Keratinocyte (primary cell): ENCODE results near the gene KLHL29. TPM values are rescaled to one million over a fixed set of nuclear protein-coding genes. Genes with fewer than 3 reads are reported as not detected.

ENCODE experiments used
- DNase-seq: peaks from one replicate; pipeline ENCODE4 v3.0.0-alpha.2; 2011; ENCODE audit warnings: low read depth, missing footprints, low spot score
- FAIRE-seq: peaks from 2 replicates; lab custom pipeline; 2011; peaks lifted over from hg19 to GRCh38; lab: Jason Lieb, UNC
- H2AFZ ChIP-seq: 2 replicates; pipeline ENCODE4 v1.6.0; 2012; ENCODE audit warnings: low read length, control low read depth, inconsistent platforms; ENCODE audit not compliant: control insufficient read depth
- H3K27ac ChIP-seq: 2 replicates; pipeline ENCODE4 v1.5.1; 2011; ENCODE audit warnings: low read length; ENCODE audit not compliant: control insufficient read depth, insufficient read depth
- H3K27me3 ChIP-seq: 3 replicates; pipeline ENCODE4 v1.6.0; 2011; ENCODE audit warnings: low read length; ENCODE audit not compliant: control insufficient read depth, insufficient read depth; ENCODE audit errors: extremely low read depth
- H3K36me3 ChIP-seq, 2 experiments: 2 replicates in 1 of 2; 3 replicates in 1 of 2; pipeline ENCODE4 v1.5.1; 2011; ENCODE audit warnings: low read length in 2 of 2, mild to moderate bottlenecking in 1 of 2; ENCODE audit not compliant: control insufficient read depth in 2 of 2, insufficient read depth in 2 of 2; ENCODE audit errors: extremely low read depth in 1 of 2
- H3K4me1 ChIP-seq: 3 replicates; pipeline ENCODE4 v1.5.1; 2011; ENCODE audit warnings: low read length; ENCODE audit not compliant: control insufficient read depth, insufficient read depth; ENCODE audit errors: extremely low read depth
- H3K4me2 ChIP-seq: 3 replicates; pipeline ENCODE4 v1.6.0; 2011; ENCODE audit warnings: low read depth, low read length; ENCODE audit not compliant: control insufficient read depth, insufficient read depth; ENCODE audit errors: extremely low read depth
- H3K4me3 ChIP-seq, 3 experiments: fragments of 200-600 bp in 1 of 3; sonication (generic) in 1 of 3; 2 replicates in 2 of 3; 3 replicates in 1 of 3; pipeline ENCODE4 v1.5.1; 2011 to 2016; ENCODE audit warnings: low read length in 3 of 3, mild to moderate bottlenecking in 3 of 3, control low read depth in 2 of 3, inconsistent platforms in 1 of 3, low read depth in 1 of 3, mixed read lengths in 1 of 3, mixed run types in 1 of 3, moderate library complexity in 1 of 3; ENCODE audit not compliant: control insufficient read depth in 2 of 3, insufficient read depth in 2 of 3; ENCODE audit errors: extremely low read depth in 1 of 3
- H3K79me2 ChIP-seq: 2 replicates; pipeline ENCODE4 v1.6.0; 2012; ENCODE audit warnings: low read length; ENCODE audit not compliant: control insufficient read depth, insufficient read depth
- H3K9ac ChIP-seq: 3 replicates; pipeline ENCODE4 v1.6.0; 2011; ENCODE audit warnings: low read length; ENCODE audit not compliant: control insufficient read depth, insufficient read depth; ENCODE audit errors: extremely low read depth
- H3K9me1 ChIP-seq: 3 replicates; pipeline ENCODE4 v1.6.0; 2011; ENCODE audit warnings: low read length; ENCODE audit not compliant: control insufficient read depth, insufficient read depth; ENCODE audit errors: extremely low read depth
- H3K9me3 ChIP-seq: 2 replicates; pipeline ENCODE4 v1.5.1; 2012; ENCODE audit warnings: low read depth, low read length; ENCODE audit not compliant: control insufficient read depth
- H4K20me1 ChIP-seq: 3 replicates; pipeline ENCODE4 v1.6.0; 2011; ENCODE audit warnings: low read length; ENCODE audit not compliant: control insufficient read depth, insufficient read depth; ENCODE audit errors: extremely low read depth
- CTCF ChIP-seq, 3 experiments: IDR thresholded peaks in 1 of 3; conservative IDR thresholded peaks in 1 of 3; optimal IDR thresholded peaks in 1 of 3; 2 replicates in 2 of 3; 3 replicates in 1 of 3; pipeline versions ENCODE3 to v1.5.1; 2011; ENCODE audit warnings: low read length in 3 of 3, mild to moderate bottlenecking in 3 of 3, moderate library complexity in 2 of 3, control low read depth in 1 of 3, inconsistent platforms in 1 of 3; ENCODE audit not compliant: insufficient read depth in 2 of 3; ENCODE audit errors: extremely low read depth in 1 of 3
- EZH2 ChIP-seq: IDR thresholded peaks from one replicate; pipeline ENCODE4 v1.6.1; 2012; ENCODE audit warnings: inconsistent platforms, mild to moderate bottlenecking, low read length, moderate library complexity
- dilution Hi-C: fragments of 300-500 bp; cut with MboI; formaldehyde crosslinking; loops from one replicate; pipeline ENCODE4 v1.7.0; 2020; ENCODE audit warnings: low sequenced_read_pairs; ENCODE audit not compliant: extremely low pct_ligation_motif_present
- polyA plus RNA-seq, 5 experiments: library from polyadenylated mRNA; depleted of rRNA in 3 of 5; stranded (reverse) in 3 of 5; stranded (forward) in 1 of 5; unstranded in 1 of 5; fragments of >200 nt; gene quantifications; 1 replicate in 1 of 5; 2 replicates in 3 of 5; 3 replicates in 1 of 5; pipeline versions ENCODE4 v1.2.1 to v1.2.3, GENCODE V29; 2011 to 2012; ENCODE audit warnings: missing spikeins in 2 of 5, low read depth in 1 of 5, low replicate concordance in 1 of 5

The KLHL29 gene
- polyA plus RNA-seq, 1 donor (not counting 4 experiments of a cell fraction or from before 2014, with no cell fraction given): 4.7 TPM

- no peaks in the 10 kb centered on the region for H3K9me3 ChIP-seq
- H3K9ac ChIP-seq: no peak overlapping the region
- no peak overlapping the region for H3K4me3 ChIP-seq
- DNase-seq: no peak
- H2AFZ ChIP-seq: no peak overlapping the region
- H3K4me2 ChIP-seq: no peak overlapping the region
- no peaks in the 10 kb centered on the region for H3K9me1 ChIP-seq
- no peaks in the 10 kb centered on the region for H3K27me3 ChIP-seq
- H3K27ac ChIP-seq: no peak overlapping the region
- dilution Hi-C loops: no loop called here
- H3K36me3 ChIP-seq: no peaks in the 10 kb centered on the region
- no peaks in the 10 kb centered on the region for H3K79me2 ChIP-seq
- TF ChIP-seq CTCF (optimal IDR thresholded peaks at IDR 0.05 in 1 of 3, IDR thresholded peaks at IDR 0.05 in 1 of 3, conservative IDR thresholded peaks at IDR 0.05 in 1 of 3; ENCODE audit: extremely low read depth in 1 of 3, insufficient read depth in 2 of 3, low read length in 3 of 3) (no peak), EZH2 (no peak)
- peaks cover 5% of the 10 kb centered on the region for H4K20me1 ChIP-seq
- no peaks in the 10 kb centered on the region for H3K4me1 ChIP-seq
- no peak for FAIRE-seq
These were observed 79.2 kb downstream of the KLHL29 start for GRCh38 chr2:23464156-23464555.

- H2AFZ ChIP-seq: no peak overlapping the region
- H3K27ac ChIP-seq: no peak overlapping the region
- peaks cover 5% of the 10 kb centered on the region for H4K20me1 ChIP-seq
- H3K79me2 ChIP-seq: no peaks in the 10 kb centered on the region
- no peak for FAIRE-seq
- H3K4me3 ChIP-seq: no peak overlapping the region
- TF ChIP-seq EZH2 (no peak), CTCF (optimal IDR thresholded peaks at IDR 0.05 in 1 of 3, IDR thresholded peaks at IDR 0.05 in 1 of 3, conservative IDR thresholded peaks at IDR 0.05 in 1 of 3; ENCODE audit: extremely low read depth in 1 of 3, insufficient read depth in 2 of 3, low read length in 3 of 3) (no peak)
- H3K4me2 ChIP-seq: no peak overlapping the region
- H3K9ac ChIP-seq: no peak overlapping the region
- H3K27me3 ChIP-seq: no peaks in the 10 kb centered on the region
- no peaks in the 10 kb centered on the region for H3K36me3 ChIP-seq
- H3K9me1 ChIP-seq: no peaks in the 10 kb centered on the region
- H3K4me1 ChIP-seq: no peaks in the 10 kb centered on the region
- no peak for DNase-seq
- dilution Hi-C loops: no loop called here
- no peaks in the 10 kb centered on the region for H3K9me3 ChIP-seq
These were observed 80.0 kb downstream of the KLHL29 start for GRCh38 chr2:23464905-23465537.
